K562 (cell line): ENCODE data around the gene MAGEA4. TPM values are rescaled to one million over a fixed set of nuclear protein-coding genes. Genes with fewer than 3 reads are reported as not detected.

Source experiments
- ATAC-seq: fragments of 200-7000 bp; cut with Tn5 transposase; 3 replicates; pipeline ENCODE4 v1.9.1; 2020; ENCODE audit warnings: moderate library complexity
- BruUV-seq: library from RNA; stranded (reverse); fragments of 400-500 nt; replicated peaks from 2 replicates; lab custom pipeline; 2021; lab: Mats Ljungman, UMichigan
- CTCF ChIA-PET: fragments of 300-600 bp; formaldehyde crosslinking; extraction: SDS; loops from one replicate; lab custom pipeline; 2021; ENCODE audit warnings: low intra/inter-chr PET ratio; lab: Yijun Ruan, JAX
- POLR2A ChIA-PET: fragments of 300-600, 350-650 bp; sonication (Branson Sonifier 250); formaldehyde crosslinking; extraction: SDS; loops from one replicate; lab custom pipeline; 2021; ENCODE audit warnings: antibody characterized with exemption, inconsistent platforms; lab: Yijun Ruan, JAX
- DNase-seq, 4 experiments: peaks; one replicate each; pipeline versions ENCODE4 v3.0.0 to v3.0.0-alpha.2; 2011 to 2018; ENCODE audit warnings: low spot score in 3 of 4, mixed read lengths in 3 of 4; ENCODE audit errors: extremely low read depth in 1 of 4
- FAIRE-seq: peaks from 2 replicates; lab custom pipeline; 2011; peaks lifted over from hg19 to GRCh38; lab: Jason Lieb, UNC
- H2AFZ ChIP-seq: 2 replicates; pipeline ENCODE4 v1.6.0; 2011; ENCODE audit warnings: low read depth, low read length, control low read depth, inconsistent platforms
- H3K27ac ChIP-seq: fragments of 200-600 bp; 3 replicates; pipeline ENCODE4 v1.8.0; 2011; ENCODE audit warnings: low read depth, mild to moderate bottlenecking, control low read depth, inconsistent platforms, low read length, moderate library complexity, mixed read lengths; ENCODE audit errors: extremely low read depth
- H3K27me3 ChIP-seq, 2 experiments: fragments of 300-600 bp in 1 of 2; 2 replicates in 1 of 2; 3 replicates in 1 of 2; pipeline versions ENCODE4 v1.6.0 to v1.8.0; 2011; ENCODE audit warnings: inconsistent platforms in 2 of 2, low read length in 2 of 2, mild to moderate bottlenecking in 1 of 2, mixed read lengths in 1 of 2, moderate library complexity in 1 of 2; ENCODE audit not compliant: control insufficient read depth in 2 of 2, insufficient read depth in 2 of 2
- H3K36me3 ChIP-seq: fragments of 300-600 bp; 3 replicates; pipeline ENCODE4 v1.8.0; 2011; ENCODE audit warnings: mild to moderate bottlenecking, low read length, inconsistent platforms; ENCODE audit not compliant: control insufficient read depth, insufficient read depth
- H3K4me1 ChIP-seq, 2 experiments: fragments of 200-600 bp in 1 of 2; replicated peaks in 1 of 2; 2 replicates in 1 of 2; 3 replicates in 1 of 2; pipeline versions ENCODE4 v1.5.1 to v1.8.0; 2011; ENCODE audit warnings: inconsistent platforms in 2 of 2, low read length in 2 of 2, mild to moderate bottlenecking in 1 of 2, mixed read lengths in 1 of 2, moderate library complexity in 1 of 2; ENCODE audit not compliant: control insufficient read depth in 2 of 2, insufficient read depth in 2 of 2
- H3K4me2 ChIP-seq: 2 replicates; pipeline ENCODE4 v1.6.1; 2011; ENCODE audit warnings: low read length, control low read depth, inconsistent platforms, mixed read lengths; ENCODE audit not compliant: insufficient read depth
- H3K4me3 ChIP-seq: fragments of 200-600 bp; sonication (generic), shearing (Covaris generic); 2 replicates; pipeline ENCODE4 v1.5.1; 2016; ENCODE audit warnings: control low read depth, inconsistent platforms
- H3K79me2 ChIP-seq: fragments of 200-600 bp; 3 replicates; pipeline ENCODE4 v1.8.0; 2011; ENCODE audit warnings: low read length, inconsistent platforms; ENCODE audit not compliant: control insufficient read depth, insufficient read depth
- H3K9ac ChIP-seq, 2 experiments: 2 replicates each; pipeline versions ENCODE4 v1.6.0 to v1.6.1; 2011; ENCODE audit warnings: low read depth in 2 of 2, low read length in 2 of 2, control low read depth in 1 of 2, inconsistent platforms in 1 of 2, mild to moderate bottlenecking in 1 of 2, mixed read lengths in 1 of 2; ENCODE audit not compliant: insufficient read depth in 1 of 2
- H3K9me1 ChIP-seq: one replicate; pipeline ENCODE4 v1.6.0; 2011; ENCODE audit warnings: inconsistent platforms, mild to moderate bottlenecking, low read length, moderate library complexity; ENCODE audit not compliant: control insufficient read depth, insufficient read depth
- H3K9me3 ChIP-seq: replicated peaks from 2 replicates; pipeline ENCODE4 v1.5.1; 2011; ENCODE audit warnings: low read depth, low read length, inconsistent platforms; ENCODE audit not compliant: control insufficient read depth, insufficient read depth
- H4K20me1 ChIP-seq: replicated peaks from 2 replicates; pipeline ENCODE4 v1.6.1; 2011; ENCODE audit warnings: low read length, inconsistent platforms, mixed read lengths; ENCODE audit not compliant: control insufficient read depth, insufficient read depth
- COPS2 ChIP-seq: fragments of 450-650 bp; conservative IDR thresholded peaks from 2 replicates; pipeline ENCODE4 v1.6.1; 2016; ENCODE audit warnings: mild to moderate bottlenecking, moderate library complexity
- E2F1 ChIP-seq: sonication (generic); formaldehyde crosslinking; IDR thresholded peaks from 2 replicates; pipeline ENCODE4 v1.8.1; 2023; ENCODE audit warnings: mild to moderate bottlenecking, missing genetic modification reagents, moderate library complexity
- ETV6 ChIP-seq, 3 experiments: fragments of 150-350 bp in 1 of 3; sonication (generic) in 1 of 3; formaldehyde crosslinking in 1 of 3; IDR thresholded peaks; 2 replicates each; pipeline versions ENCODE4 v1.6.1 to v1.8.0; 2014 to 2022; ENCODE audit warnings: borderline replicate concordance in 2 of 3, low read depth in 2 of 3, antibody characterized with exemption in 1 of 3, low read length in 1 of 3, mild to moderate bottlenecking in 1 of 3, missing genetic modification reagents in 1 of 3
- FOXJ2 ChIP-seq: fragments of 200-800 bp; sonication (Bioruptor generic); IDR thresholded peaks from 2 replicates; pipeline ENCODE4 v1.6.1; 2016; ENCODE audit warnings: missing genetic modification characterization, missing compliant biosample characterization
- HDAC3 ChIP-seq: fragments of 450-650 bp; IDR thresholded peaks from 2 replicates; pipeline ENCODE4 v1.6.1; 2018; ENCODE audit warnings: borderline replicate concordance, mild to moderate bottlenecking, moderate library complexity; ENCODE audit not compliant: partially characterized antibody
- MCM5 ChIP-seq: fragments of 450-650 bp; IDR thresholded peaks from 2 replicates; pipeline ENCODE4 v1.6.1; 2016; ENCODE audit warnings: low read depth
- MLLT1 ChIP-seq, 2 experiments: fragments of 450-650 bp; IDR thresholded peaks; 2 replicates each; pipeline ENCODE4 v1.6.1; 2016
- PPARD ChIP-seq: fragments of 250-450 bp; sonication (Bioruptor Pico); IDR thresholded peaks from 2 replicates; pipeline ENCODE4 v1.8.0; 2022; ENCODE audit warnings: inconsistent platforms, mild to moderate bottlenecking, moderate library complexity
- SMAD4 ChIP-seq: fragments of 250-450 bp; sonication (Bioruptor Pico); conservative IDR thresholded peaks from 2 replicates; pipeline ENCODE4 v1.8.0; 2021; ENCODE audit warnings: inconsistent platforms, mild to moderate bottlenecking, moderate library complexity
- WHSC1 ChIP-seq: IDR thresholded peaks from one replicate; pipeline ENCODE4 v1.6.1; 2012; ENCODE audit warnings: low read length, control low read depth, inconsistent platforms
- ZBTB1 ChIP-seq: sonication (generic); formaldehyde crosslinking; IDR thresholded peaks from 2 replicates; pipeline ENCODE4 v1.8.1; 2023; ENCODE audit warnings: missing genetic modification reagents, low read depth, mild to moderate bottlenecking, borderline replicate concordance
- WGBS: fragments of 100-300 bp; shearing (Covaris generic); methylation state at CpG from one replicate; pipeline ENCODE4 v1.1.6; 2016; ENCODE audit warnings: low coverage, mixed read lengths; ENCODE audit not compliant: insufficient coverage; ENCODE audit errors: missing lambda C conversion rate; 5-methylcytosine and 5-hydroxymethylcytosine counted together
- in situ Hi-C: fragments of 300-500 bp; cut with MboI; formaldehyde crosslinking; loops from 4 replicates; pipeline ENCODE4 v1.15.0; 2018; ENCODE audit warnings: inconsistent platforms, mixed read lengths
- intact Hi-C: fragments of 100-400 bp; cut with micrococcal nuclease; formaldehyde crosslinking; loops from 2 replicates; pipeline ENCODE4 v1.14.2; 2022
- polyA plus RNA-seq, 8 experiments: library from polyadenylated mRNA; depleted of rRNA in 4 of 8; stranded (reverse) in 5 of 8; unstranded in 3 of 8; fragments of >200 nt; fragmentation: Nextera tagmentation in 2 of 8; fragmentation: Illumina TruSeq in 1 of 8; extraction: Ambion mirVana in 2 of 8; extraction: Trizol in 1 of 8; gene quantifications; 2 replicates each; pipeline versions ENCODE4 v1.2.1 to v1.2.3, GENCODE V29; 2011 to 2014; ENCODE audit warnings: inconsistent platforms in 1 of 8, missing spikeins in 1 of 8
- total RNA-seq, 7 experiments: library from RNA; depleted of rRNA in 6 of 7; stranded (reverse); fragments of >200 nt in 6 of 7; fragmentation: Illumina TruSeq in 2 of 7; extraction: Trizol in 2 of 7; gene quantifications; 2 replicates each; pipeline versions ENCODE4 v1.2.1 to v1.2.3, GENCODE V29; 2011 to 2021; ENCODE audit warnings: low replicate concordance in 1 of 7

Gene MAGEA4
- total and polyA plus RNA-seq, 9 of the 15 experiments (the other 6 are each of a cell fraction or from before 2014, with no cell fraction given) = 0.42 to 1.9 (median 0.69) TPM

- TF ChIP-seq MLLT1 (IDR thresholded peaks at IDR 0.05) (no peak), HDAC3 (no peak), ETV6 (IDR thresholded peaks at IDR 0.05; ENCODE audit: borderline replicate concordance in 1 of 2, low read depth in 2 of 2, low read length in 1 of 2) (no peak), ETV6 (CRISPR knock-in tag; IDR thresholded peaks at IDR 0.05; ENCODE audit: borderline replicate concordance) (no peak)
Measured at GRCh38 chrX:151921866-151922265, 9.2 kb downstream of the MAGEA4 start (continued).

GRCh38 chrX:151922692-151923091 is 10.0 kb downstream of the MAGEA4 start:
- no peak overlapping the region for H3K4me2 ChIP-seq
- H3K4me1 ChIP-seq = no peaks in the 10 kb centered on the region
- H3K36me3 ChIP-seq = no peaks in the 10 kb centered on the region
- no peak for TF ChIP-seq SMAD4
- no peak for TF ChIP-seq ZBTB1 (CRISPR knock-in tag)
- no peak for TF ChIP-seq WHSC1
- no peak for TF ChIP-seq E2F1
- no peak for TF ChIP-seq FOXJ2
- TF ChIP-seq MCM5 = no peak
- no peak for TF ChIP-seq COPS2
- no peak for TF ChIP-seq PPARD (CRISPR knock-in tag)
- FAIRE-seq = no peak
- WGBS = 37% methylated on average over 4 of the region's 5 CpGs
- no peak for DNase-seq
- ATAC-seq = no peak
- H3K9me3 ChIP-seq = no peaks in the 10 kb centered on the region
- H3K27ac ChIP-seq = no peak overlapping the region
- H3K9ac ChIP-seq = no peak overlapping the region
- H2AFZ ChIP-seq = no peak overlapping the region
- H3K9me1 ChIP-seq = no peaks in the 10 kb centered on the region
- CTCF ChIA-PET = no interaction called here
- POLR2A ChIA-PET = no interaction called here
- no TSS peak for BruUV-seq
- no peaks in the 10 kb centered on the region for H4K20me1 ChIP-seq
- intact Hi-C loops (no loop called here), in situ Hi-C loops (loop anchor here (10.0 kb wide), 1 partner anchor 138 kb away; no protein-coding TSS in a partner anchor)
- H3K79me2 ChIP-seq = no peaks in the 10 kb centered on the region
- H3K4me3 ChIP-seq = no peak overlapping the region
- H3K27me3 ChIP-seq = peaks cover 0 to 6% of the 10 kb centered on the region in 2 experiments; a peak in 3 of 5 replicates
